ENCODE measurements around the gene ZNF236. TPM values are rescaled to one million over a fixed set of nuclear protein-coding genes. Genes with fewer than 3 reads are reported as not detected.

The ZNF236 gene
- total RNA-seq, 1 experiment from 2014 or later: 24.8 TPM

DNA sequence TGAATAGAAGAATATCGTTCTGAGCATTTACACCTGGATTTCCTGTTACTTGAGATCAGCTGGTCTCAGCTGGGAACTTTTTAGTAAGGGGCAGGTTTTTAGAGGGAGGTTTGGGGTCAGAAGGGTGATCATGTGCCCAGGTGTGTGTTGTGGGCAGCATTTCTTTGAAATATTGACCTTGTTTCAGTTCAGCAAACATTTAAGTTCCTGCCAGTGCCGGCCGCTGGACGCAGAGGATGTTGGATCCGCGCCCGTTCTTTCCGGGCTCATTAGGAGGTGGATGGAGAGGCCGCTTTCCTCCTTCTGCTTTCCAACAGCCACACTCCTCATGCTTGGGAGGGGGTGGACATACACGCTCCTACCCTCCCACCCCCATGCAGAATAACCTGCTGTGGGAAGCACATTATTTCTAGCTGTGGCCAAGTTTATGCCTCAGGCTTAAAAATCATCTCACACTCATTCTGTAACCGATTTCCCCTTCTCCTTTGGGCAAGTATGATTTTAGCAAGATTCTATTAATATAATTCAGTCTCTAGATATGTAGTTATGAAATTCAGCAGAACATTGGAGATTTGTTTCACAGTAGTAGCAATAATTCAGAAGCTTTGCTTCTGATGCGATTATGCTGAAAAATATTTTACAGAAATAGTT is 131.4 kb downstream of the ZNF236 start:
- H3K4me3 ChIP-seq (ENCODE audit: low read depth, low read length, poor library complexity, severe bottlenecking): no peak overlapping the region
- ChIA-PET POLR2A (ENCODE audit: low non-redundant PET) (interaction anchor here (0.5 kb wide), 1 partner anchor 201 kb away, joined by 3 read pairs; no protein-coding TSS in a partner anchor), CTCF (no interaction called here)
- H3K9me3 ChIP-seq (ENCODE audit: low read depth, low read length, poor library complexity, severe bottlenecking): no peaks in the 10 kb centered on the region
- BruUV-seq (replicated peaks): no TSS peak
- intact Hi-C loops (cut with micrococcal nuclease; ENCODE audit: unreplicated experiment): no loop called here
- H3K36me3 ChIP-seq (ENCODE audit: insufficient read depth, low read length, poor library complexity, severe bottlenecking): peaks cover 3% of the 10 kb centered on the region
- no peaks in the 10 kb centered on the region for H3K27me3 ChIP-seq (replicated peaks; ENCODE audit: insufficient read depth, low read depth, low read length, poor library complexity)
- TF ChIP-seq, protein P1, sequence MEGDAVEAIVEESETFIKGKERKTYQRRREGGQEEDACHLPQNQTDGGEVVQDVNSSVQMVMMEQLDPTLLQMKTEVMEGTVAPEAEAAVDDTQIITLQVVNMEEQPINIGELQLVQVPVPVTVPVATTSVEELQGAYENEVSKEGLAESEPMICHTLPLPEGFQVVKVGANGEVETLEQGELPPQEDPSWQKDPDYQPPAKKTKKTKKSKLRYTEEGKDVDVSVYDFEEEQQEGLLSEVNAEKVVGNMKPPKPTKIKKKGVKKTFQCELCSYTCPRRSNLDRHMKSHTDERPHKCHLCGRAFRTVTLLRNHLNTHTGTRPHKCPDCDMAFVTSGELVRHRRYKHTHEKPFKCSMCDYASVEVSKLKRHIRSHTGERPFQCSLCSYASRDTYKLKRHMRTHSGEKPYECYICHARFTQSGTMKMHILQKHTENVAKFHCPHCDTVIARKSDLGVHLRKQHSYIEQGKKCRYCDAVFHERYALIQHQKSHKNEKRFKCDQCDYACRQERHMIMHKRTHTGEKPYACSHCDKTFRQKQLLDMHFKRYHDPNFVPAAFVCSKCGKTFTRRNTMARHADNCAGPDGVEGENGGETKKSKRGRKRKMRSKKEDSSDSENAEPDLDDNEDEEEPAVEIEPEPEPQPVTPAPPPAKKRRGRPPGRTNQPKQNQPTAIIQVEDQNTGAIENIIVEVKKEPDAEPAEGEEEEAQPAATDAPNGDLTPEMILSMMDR (conservative IDR thresholded peaks at IDR 0.05; ENCODE audit: low read depth, low read length): no peak
- TF ChIP-seq EZH2 (IDR thresholded peaks at IDR 0.05; ENCODE audit: borderline replicate concordance, low read depth, low read length, poor library complexity, severe bottlenecking): no peak
- H3K27ac ChIP-seq (ENCODE audit: low read depth, low read length, poor library complexity, severe bottlenecking): no peak overlapping the region
- no peak for DNase-seq (ENCODE audit: low spot score)
- no peaks in the 10 kb centered on the region for H3K4me1 ChIP-seq (ENCODE audit: insufficient read depth, low read length, poor library complexity, severe bottlenecking)

DNA sequence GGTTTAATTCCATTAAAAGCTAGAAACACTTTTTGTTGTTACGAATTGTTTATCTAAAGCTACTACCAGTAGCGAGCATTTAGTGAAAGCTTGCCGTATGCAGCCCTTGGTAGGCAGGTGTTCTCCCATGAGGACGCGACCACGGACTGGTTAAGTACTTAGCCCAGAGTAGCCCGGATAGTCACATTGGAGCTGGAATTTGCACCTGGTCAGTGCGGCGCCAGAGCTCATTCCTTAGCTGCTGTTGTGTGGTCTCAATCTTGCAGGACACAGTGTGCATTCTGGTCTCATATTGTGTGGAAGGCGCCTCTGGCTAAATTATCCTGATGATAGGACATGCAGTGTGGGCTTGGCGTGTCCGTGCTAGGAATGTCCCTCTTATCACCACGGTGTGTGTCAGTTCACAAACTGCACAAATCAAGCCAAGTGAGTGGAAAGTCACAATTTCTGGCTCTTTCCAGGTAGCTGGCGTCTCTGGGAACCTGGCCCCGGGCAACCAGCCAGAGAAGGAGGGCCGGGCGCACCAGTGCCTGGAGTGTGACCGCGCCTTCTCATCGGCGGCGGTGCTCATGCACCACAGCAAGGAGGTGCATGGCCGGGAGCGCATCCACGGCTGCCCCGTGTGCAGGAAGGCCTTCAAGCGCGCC is 133.3 kb downstream of the ZNF236 start:
- CTCF ChIA-PET: no interaction called here
- no peaks in the 10 kb centered on the region for H3K27me3 ChIP-seq (replicated peaks; ENCODE audit: insufficient read depth, low read depth, low read length, poor library complexity)
- H3K27ac ChIP-seq (ENCODE audit: low read depth, low read length, poor library complexity, severe bottlenecking): no peak overlapping the region
- no TSS peak for BruUV-seq (replicated peaks)
- no peak for DNase-seq (ENCODE audit: low spot score)
- no peaks in the 10 kb centered on the region for H3K4me1 ChIP-seq (ENCODE audit: insufficient read depth, low read length, poor library complexity, severe bottlenecking)
- no peak overlapping the region for H3K4me3 ChIP-seq (ENCODE audit: low read depth, low read length, poor library complexity, severe bottlenecking)
- TF ChIP-seq EZH2 (IDR thresholded peaks at IDR 0.05; ENCODE audit: borderline replicate concordance, low read depth, low read length, poor library complexity, severe bottlenecking): no peak
- TF ChIP-seq, protein P1 (conservative IDR thresholded peaks at IDR 0.05; ENCODE audit: low read depth, low read length): no peak
- intact Hi-C loops (cut with micrococcal nuclease; ENCODE audit: unreplicated experiment): no loop called here
- peaks cover 3% of the 10 kb centered on the region for H3K36me3 ChIP-seq (ENCODE audit: insufficient read depth, low read length, poor library complexity, severe bottlenecking)
- POLR2A ChIA-PET (ENCODE audit: low non-redundant PET): no interaction called here
- H3K9me3 ChIP-seq (ENCODE audit: low read depth, low read length, poor library complexity, severe bottlenecking): no peaks in the 10 kb centered on the region

DNA sequence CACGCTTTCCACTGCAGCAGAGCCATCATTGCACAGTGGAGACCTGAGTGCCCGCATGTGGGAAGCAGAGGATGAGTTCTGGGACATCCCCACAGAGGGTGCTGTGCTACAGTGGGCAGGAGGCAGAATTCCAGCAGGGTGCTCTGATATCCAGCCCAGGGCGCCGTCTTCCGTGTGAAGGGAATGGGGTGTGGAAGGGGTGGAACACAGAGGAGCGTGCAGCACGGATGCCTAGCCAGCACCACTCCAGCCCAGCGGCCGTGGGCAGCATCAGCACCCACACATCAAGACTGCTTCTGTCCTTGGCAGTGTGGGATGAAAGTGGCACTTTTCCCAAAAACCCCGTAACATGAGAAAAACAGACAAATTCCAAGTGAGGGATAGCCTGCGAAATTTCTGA is 134.3 kb downstream of the ZNF236 start:
- H3K4me1 ChIP-seq (ENCODE audit: insufficient read depth, low read length, poor library complexity, severe bottlenecking): no peaks in the 10 kb centered on the region
- no peak overlapping the region for H3K4me3 ChIP-seq (ENCODE audit: low read depth, low read length, poor library complexity, severe bottlenecking)
- no peak for DNase-seq (ENCODE audit: low spot score)
- BruUV-seq (replicated peaks): no TSS peak
- H3K36me3 ChIP-seq (ENCODE audit: insufficient read depth, low read length, poor library complexity, severe bottlenecking): peaks cover 3% of the 10 kb centered on the region
- POLR2A ChIA-PET (ENCODE audit: low non-redundant PET): no interaction called here
- no peaks in the 10 kb centered on the region for H3K9me3 ChIP-seq (ENCODE audit: low read depth, low read length, poor library complexity, severe bottlenecking)
- CTCF ChIA-PET: no interaction called here
- no peaks in the 10 kb centered on the region for H3K27me3 ChIP-seq (replicated peaks; ENCODE audit: insufficient read depth, low read depth, low read length, poor library complexity)
- no peak overlapping the region for H3K27ac ChIP-seq (ENCODE audit: low read depth, low read length, poor library complexity, severe bottlenecking)
- no peak for TF ChIP-seq EZH2 (IDR thresholded peaks at IDR 0.05; ENCODE audit: borderline replicate concordance, low read depth, low read length, poor library complexity, severe bottlenecking)
- TF ChIP-seq, protein P1 (conservative IDR thresholded peaks at IDR 0.05; ENCODE audit: low read depth, low read length): no peak
- intact Hi-C loops (cut with micrococcal nuclease; ENCODE audit: unreplicated experiment): no loop called here

Measured in A673 (cell line).